H9 (cell line): Measurements from ENCODE around the gene DAPK1. TPM values are rescaled to one million over a fixed set of nuclear protein-coding genes. Genes with fewer than 3 reads are reported as not detected.

Experiments used
- DNase-seq: peaks from one replicate; pipeline ENCODE4 v3.0.0-alpha.2; 2017
- H2AFZ ChIP-seq: one replicate; pipeline ENCODE4 v1.6.1; 2013; ENCODE audit warnings: mild to moderate bottlenecking, low read length, control low read depth, moderate library complexity
- H2AK5ac ChIP-seq: 2 replicates; pipeline ENCODE4 v1.6.1; 2013; ENCODE audit warnings: low read length, control low read depth, mixed read lengths; ENCODE audit not compliant: insufficient read length
- H2BK120ac ChIP-seq: one replicate; pipeline ENCODE4 v1.6.1; 2013; ENCODE audit warnings: low read depth, mild to moderate bottlenecking, low read length, control low read depth, inconsistent platforms; ENCODE audit not compliant: poor library complexity, severe bottlenecking
- H2BK12ac ChIP-seq: 2 replicates; pipeline ENCODE4 v1.6.1; 2013; ENCODE audit warnings: low read length, control low read depth, mixed read lengths, low read depth; ENCODE audit not compliant: insufficient read length
- H2BK15ac ChIP-seq: 2 replicates; pipeline ENCODE4 v1.6.1; 2013; ENCODE audit warnings: low read depth, low read length, control low read depth
- H2BK20ac ChIP-seq: one replicate; pipeline ENCODE4 v1.6.1; 2013; ENCODE audit warnings: low read depth, mild to moderate bottlenecking, low read length, control low read depth, inconsistent platforms; ENCODE audit not compliant: poor library complexity, severe bottlenecking
- H2BK5ac ChIP-seq: 2 replicates; pipeline ENCODE4 v1.6.1; 2013; ENCODE audit warnings: low read length, control low read depth, mixed read lengths; ENCODE audit not compliant: insufficient read length
- H3K14ac ChIP-seq: 2 replicates; pipeline ENCODE4 v1.6.1; 2013; ENCODE audit warnings: low read length, control low read depth; ENCODE audit not compliant: insufficient read depth
- H3K18ac ChIP-seq: 2 replicates; pipeline ENCODE4 v1.6.1; 2013; ENCODE audit warnings: low read depth, mild to moderate bottlenecking, mixed read lengths, low read length, control low read depth; ENCODE audit not compliant: insufficient read length
- H3K23ac ChIP-seq: 2 replicates; pipeline ENCODE4 v1.6.1; 2013; ENCODE audit warnings: low read length, control low read depth, mixed read lengths, low read depth; ENCODE audit not compliant: insufficient read length
- H3K23me2 ChIP-seq: 2 replicates; pipeline ENCODE4 v1.6.1; 2013; ENCODE audit warnings: low read depth, mild to moderate bottlenecking, mixed read lengths, low read length, control low read depth; ENCODE audit not compliant: insufficient read length, poor library complexity, severe bottlenecking
- H3K27ac ChIP-seq: 2 replicates; pipeline ENCODE4 v1.5.1; 2013; ENCODE audit warnings: low read length, control low read depth, mixed read lengths, low read depth; ENCODE audit not compliant: insufficient read length
- H3K27me3 ChIP-seq: 2 replicates; pipeline ENCODE4 v1.6.1; 2013; ENCODE audit warnings: low read length, control low read depth, inconsistent platforms; ENCODE audit not compliant: insufficient read depth
- H3K4ac ChIP-seq: 2 replicates; pipeline ENCODE4 v1.6.1; 2013; ENCODE audit warnings: low read depth, mild to moderate bottlenecking, control low read depth, inconsistent platforms, low read length, moderate library complexity
- H3K4me1 ChIP-seq: 2 replicates; pipeline ENCODE4 v1.6.1; 2013; ENCODE audit warnings: low read length, control low read depth, inconsistent platforms; ENCODE audit not compliant: insufficient read depth
- H3K4me2 ChIP-seq: 2 replicates; pipeline ENCODE4 v1.6.1; 2013; ENCODE audit warnings: low read length, control low read depth, mixed read lengths; ENCODE audit not compliant: insufficient read length, insufficient read depth
- H3K56ac ChIP-seq: 2 replicates; pipeline ENCODE4 v1.6.1; 2013; ENCODE audit warnings: low read depth, mild to moderate bottlenecking, mixed read lengths, low read length, control low read depth; ENCODE audit not compliant: insufficient read length
- H3K79me1 ChIP-seq: 2 replicates; pipeline ENCODE4 v1.6.1; 2013; ENCODE audit warnings: low read depth, mild to moderate bottlenecking, moderate library complexity, low read length, control low read depth, inconsistent platforms; ENCODE audit not compliant: insufficient read depth, poor library complexity, severe bottlenecking
- H3K79me2 ChIP-seq: 2 replicates; pipeline ENCODE4 v1.6.1; 2013; ENCODE audit warnings: low read length, control low read depth, inconsistent platforms; ENCODE audit not compliant: insufficient read depth
- H3K9ac ChIP-seq: 2 replicates; pipeline ENCODE4 v1.6.1; 2013; ENCODE audit warnings: low read length, control low read depth, mixed read lengths; ENCODE audit not compliant: insufficient read length; ENCODE audit errors: extremely low read depth
- H3K9me3 ChIP-seq: one replicate; pipeline ENCODE4 v1.6.1; 2013; ENCODE audit warnings: low read depth, low read length, inconsistent platforms; ENCODE audit not compliant: control insufficient read depth
- H3T11ph ChIP-seq: one replicate; pipeline ENCODE4 v1.6.1; 2013; ENCODE audit warnings: mild to moderate bottlenecking, low read length, control low read depth, inconsistent platforms
- H4K20me1 ChIP-seq: one replicate; pipeline ENCODE4 v1.6.1; 2013; ENCODE audit not compliant: control insufficient read depth, insufficient read length, insufficient read depth
- H4K5ac ChIP-seq: 2 replicates; pipeline ENCODE4 v1.6.1; 2013; ENCODE audit warnings: low read depth, mild to moderate bottlenecking, mixed read lengths, low read length, control low read depth; ENCODE audit not compliant: insufficient read length
- H4K8ac ChIP-seq: replicated peaks from 2 replicates; pipeline ENCODE4 v1.6.1; 2013; ENCODE audit warnings: low read length, control low read depth, mixed read lengths, low read depth; ENCODE audit not compliant: insufficient read length
- H4K91ac ChIP-seq: 2 replicates; pipeline ENCODE4 v1.6.1; 2013; ENCODE audit warnings: low read depth, mild to moderate bottlenecking, moderate library complexity, mixed read lengths, low read length, control low read depth; ENCODE audit not compliant: insufficient read length
- H3K27ac Mint-ChIP-seq, 3 experiments: 2 replicates in 2 of 3; 3 replicates in 1 of 3; pipeline ENCODE4 v1.8.0; 2020 to 2021; ENCODE audit warnings: mixed read lengths in 3 of 3, mild to moderate bottlenecking in 1 of 3, moderate library complexity in 1 of 3
- H3K27me3 Mint-ChIP-seq: 2 replicates; pipeline ENCODE4 v1.8.0; 2021; ENCODE audit warnings: low read depth, mild to moderate bottlenecking, moderate library complexity, mixed read lengths
- H3K36me3 Mint-ChIP-seq, 3 experiments: 2 replicates in 2 of 3; 3 replicates in 1 of 3; pipeline ENCODE4 v1.8.0; 2020 to 2021; ENCODE audit warnings: low read depth in 3 of 3, mixed read lengths in 3 of 3; ENCODE audit not compliant: insufficient read depth in 1 of 3
- H3K4me1 Mint-ChIP-seq, 2 experiments: 2 replicates each; pipeline ENCODE4 v1.8.0; 2020; ENCODE audit warnings: mixed read lengths in 2 of 2
- H3K4me3 Mint-ChIP-seq, 2 experiments: 2 replicates in 1 of 2; 3 replicates in 1 of 2; pipeline ENCODE4 v1.8.0; 2020 to 2021; ENCODE audit warnings: mild to moderate bottlenecking in 2 of 2, mixed read lengths in 2 of 2, moderate library complexity in 1 of 2
- H3K9me3 Mint-ChIP-seq, 2 experiments: 2 replicates in 1 of 2; 3 replicates in 1 of 2; pipeline ENCODE4 v1.8.0; 2020; ENCODE audit warnings: mild to moderate bottlenecking in 2 of 2, mixed read lengths in 2 of 2, moderate library complexity in 1 of 2
- CTCF ChIP-seq: fragments of 200-600 bp; sonication (generic); conservative IDR thresholded peaks from 3 replicates; pipeline ENCODE4 v1.8.0; 2021; ENCODE audit warnings: antibody characterized with exemption, mild to moderate bottlenecking
- WGBS: extraction: QIAGEN DNeasy Blood & Tissue Kit; methylation state at CpG from one replicate; pipeline ENCODE4 v1.1.7; 2013; ENCODE audit warnings: missing lambda C conversion rate, low lambda C conversion rate, mixed read lengths; ENCODE audit not compliant: insufficient read length; ENCODE audit errors: extremely low coverage; 5-methylcytosine and 5-hydroxymethylcytosine counted together
- total RNA-seq: library from RNA; stranded (reverse); gene quantifications from 2 replicates; pipeline ENCODE4 v1.2.1, GENCODE V29; 2021

DAPK1 gene
- total RNA-seq, 1 experiment from 2014 or later, result 79.4 TPM

- no peak for TF ChIP-seq CTCF
- WGBS, result no CpG with 5 or more reads among the region's 4 CpGs
- Histone ChIP-seq H3K23ac (no peak overlapping the region), H2BK120ac (no peak overlapping the region), H3T11ph (no peak overlapping the region), H4K5ac (no peak overlapping the region), H3K4me1 (peaks cover 14% of the 10 kb centered on the region; the same call in 1 of the 2 replicates), H3K4ac (no peak overlapping the region), H3K9me3 (no peaks in the 10 kb centered on the region), H3K9ac (no peak overlapping the region), H2BK20ac (no peak overlapping the region), H2BK12ac (no peak overlapping the region), H2BK15ac (no peak overlapping the region), H3K14ac (no peak overlapping the region), H4K20me1 (no peaks in the 10 kb centered on the region), H3K79me2 (no peaks in the 10 kb centered on the region; the same call in none of the 2 replicates), H2AFZ (no peak overlapping the region), H3K27ac (no peak overlapping the region), H3K27me3 (no peaks in the 10 kb centered on the region), H3K56ac (no peak overlapping the region), H4K8ac (no peak overlapping the region), H3K79me1 (no peaks in the 10 kb centered on the region), H3K18ac (no peak overlapping the region), H2BK5ac (no peak overlapping the region), H3K4me2 (no peak overlapping the region), H3K23me2 (no peaks in the 10 kb centered on the region), H2AK5ac (no peak overlapping the region), H4K91ac (no peak overlapping the region)
- Mint-ChIP-seq H3K27me3 (no peaks in the 10 kb centered on the region), H3K9me3 (no peaks in the 10 kb centered on the region), H3K4me3 (no peak overlapping the region), H3K4me1 (peaks cover 30 to 32% of the 10 kb centered on the region in 2 experiments), H3K27ac (no peak overlapping the region), H3K36me3 (peaks cover 30 to 51% (median 31%) of the 10 kb centered on the region in 3 experiments; a peak in 6 of 7 replicates)
- DNase-seq, result no peak
Observed at GRCh38 chr9:87512311-87512710, 14.6 kb downstream of the DAPK1 start.
